CD14-positive monocyte (primary cell): Measurements from ENCODE around the gene EPAS1. TPM values are rescaled to one million over a fixed set of nuclear protein-coding genes. Genes with fewer than 3 reads are reported as not detected.

Experiments used
- DNase-seq, 3 donors: peaks; one replicate each; pipeline ENCODE4 v3.0.0-alpha.2; 2011 to 2022
- H2AFZ ChIP-seq: 2 replicates; pipeline ENCODE4 v1.6.0; 2012; ENCODE audit warnings: mild to moderate bottlenecking, low read depth, low read length, inconsistent platforms; ENCODE audit not compliant: insufficient read depth, poor library complexity, severe bottlenecking
- H3K27ac ChIP-seq, 2 donors: 1 replicate in 1 of 2; 2 replicates in 1 of 2; pipeline ENCODE4 v1.5.1; 2012 to 2013; ENCODE audit warnings: low read length in 2 of 2, control low read depth in 1 of 2, inconsistent platforms in 1 of 2, low read depth in 1 of 2, mild to moderate bottlenecking in 1 of 2
- H3K27me3 ChIP-seq, 2 donors: one replicate each; pipeline versions ENCODE4 v1.6.0 to v1.6.1; 2011 to 2013; ENCODE audit warnings: low read length in 2 of 2; ENCODE audit not compliant: control insufficient read depth in 2 of 2, insufficient read depth in 2 of 2
- H3K36me3 ChIP-seq, 2 donors: replicated peaks in 1 of 2; 1 replicate in 1 of 2; 2 replicates in 1 of 2; pipeline versions ENCODE4 v1.5.1 to v1.6.1; 2012 to 2013; ENCODE audit warnings: low read length in 2 of 2, control low read depth in 1 of 2, inconsistent platforms in 1 of 2, mild to moderate bottlenecking in 1 of 2; ENCODE audit not compliant: insufficient read depth in 2 of 2, control insufficient read depth in 1 of 2
- H3K4me1 ChIP-seq, 2 donors: 1 replicate in 1 of 2; 2 replicates in 1 of 2; pipeline versions ENCODE4 v1.5.1 to v1.6.1; 2012 to 2013; ENCODE audit warnings: low read length in 2 of 2, control low read depth in 1 of 2, inconsistent platforms in 1 of 2, mild to moderate bottlenecking in 1 of 2, moderate library complexity in 1 of 2; ENCODE audit not compliant: insufficient read depth in 2 of 2, control insufficient read depth in 1 of 2
- H3K4me2 ChIP-seq: replicated peaks from 2 replicates; pipeline ENCODE3; 2012; ENCODE audit warnings: low read length, moderate library complexity, mild to moderate bottlenecking; ENCODE audit not compliant: poor library complexity, severe bottlenecking; ENCODE audit errors: extremely low read depth
- H3K4me3 ChIP-seq, 3 experiments: fragments of 200-600 bp in 1 of 3; sonication (generic) in 1 of 3; replicated peaks in 1 of 3; 1 replicate in 2 of 3; 2 replicates in 1 of 3; pipeline ENCODE4 v1.5.1; 2011 to 2013; ENCODE audit warnings: low read length in 3 of 3, mild to moderate bottlenecking in 3 of 3, control low read depth in 2 of 3, low read depth in 2 of 3, inconsistent platforms in 1 of 3, moderate library complexity in 1 of 3
- H3K79me2 ChIP-seq: 2 replicates; pipeline ENCODE4 v1.6.0; 2012; ENCODE audit warnings: mild to moderate bottlenecking, control low read depth, inconsistent platforms, low read length, moderate library complexity; ENCODE audit not compliant: insufficient read depth
- H3K9ac ChIP-seq: 2 replicates; pipeline ENCODE4 v1.6.0; 2017; ENCODE audit warnings: low read length, mild to moderate bottlenecking; ENCODE audit not compliant: insufficient read depth, poor library complexity, severe bottlenecking
- H3K9me3 ChIP-seq, 2 donors: replicated peaks in 1 of 2; 1 replicate in 1 of 2; 2 replicates in 1 of 2; pipeline versions ENCODE4 v1.5.1 to v1.6.1; 2012 to 2013; ENCODE audit warnings: low read length in 2 of 2, control low read depth in 1 of 2; ENCODE audit not compliant: control insufficient read depth in 1 of 2, insufficient read depth in 1 of 2
- H4K20me1 ChIP-seq: 2 replicates; pipeline ENCODE4 v1.6.0; 2012; ENCODE audit warnings: mild to moderate bottlenecking, low read length, control low read depth, moderate library complexity; ENCODE audit not compliant: insufficient read depth
- H3K27ac Mint-ChIP-seq, 7 donors: one replicate each; pipeline ENCODE4 v1.8.0; 2020; ENCODE audit warnings: mild to moderate bottlenecking in 7 of 7, mixed read lengths in 7 of 7, moderate library complexity in 6 of 7, inconsistent platforms in 2 of 7
- H3K27me3 Mint-ChIP-seq, 3 donors: one replicate each; pipeline ENCODE4 v1.8.0; 2021 to 2022; ENCODE audit warnings: low read depth in 3 of 3, mild to moderate bottlenecking in 3 of 3, mixed read lengths in 3 of 3, moderate library complexity in 3 of 3, inconsistent platforms in 1 of 3
- H3K36me3 Mint-ChIP-seq, 2 donors: one replicate each; pipeline ENCODE4 v1.8.0; 2020; ENCODE audit warnings: mixed read lengths in 2 of 2, inconsistent platforms in 1 of 2, mild to moderate bottlenecking in 1 of 2
- H3K4me1 Mint-ChIP-seq: one replicate; pipeline ENCODE4 v1.8.0; 2020; ENCODE audit warnings: mild to moderate bottlenecking, mixed read lengths
- H3K4me3 Mint-ChIP-seq, 2 donors: one replicate each; pipeline ENCODE4 v1.8.0; 2020; ENCODE audit warnings: mild to moderate bottlenecking in 2 of 2, mixed read lengths in 2 of 2, moderate library complexity in 1 of 2
- H3K9me3 Mint-ChIP-seq, 7 donors: one replicate each; pipeline ENCODE4 v1.8.0; 2020 to 2022; ENCODE audit warnings: mixed read lengths in 7 of 7, mild to moderate bottlenecking in 6 of 7, moderate library complexity in 6 of 7, inconsistent platforms in 2 of 7
- WGBS: methylation state at CpG from one replicate; pipeline ENCODE4 v1.1.5; 2013; ENCODE audit warnings: missing lambda C conversion rate; ENCODE audit not compliant: insufficient coverage; 5-methylcytosine and 5-hydroxymethylcytosine counted together
- intact Hi-C, 2 donors: fragments of 100-400 bp; cut with micrococcal nuclease; formaldehyde crosslinking; loops; one replicate each; pipeline versions ENCODE4 v1.15.0 to v1.15.1; 2023
- polyA plus RNA-seq, 3 donors: library from polyadenylated mRNA; depleted of rRNA in 1 of 3; unstranded in 2 of 3; stranded (reverse) in 1 of 3; fragments of 300-500 nt in 2 of 3; fragments of >200 nt in 1 of 3; fragmentation: Illumina TruSeq in 2 of 3; gene quantifications; 1 replicate in 2 of 3; 2 replicates in 1 of 3; pipeline ENCODE4 v1.2.3, GENCODE V29; 2012 to 2021
- TF ChIP-seq, protein P1 (sequence below): fragments of 200-600 bp; IDR thresholded peaks from one replicate; pipeline ENCODE4 v1.8.0; 2022; ENCODE audit warnings: antibody characterized with exemption, mild to moderate bottlenecking

EPAS1 gene
- polyA plus RNA-seq, 3 donors, result 0.11 to 1.0 (median 0.88) TPM

DNA sequence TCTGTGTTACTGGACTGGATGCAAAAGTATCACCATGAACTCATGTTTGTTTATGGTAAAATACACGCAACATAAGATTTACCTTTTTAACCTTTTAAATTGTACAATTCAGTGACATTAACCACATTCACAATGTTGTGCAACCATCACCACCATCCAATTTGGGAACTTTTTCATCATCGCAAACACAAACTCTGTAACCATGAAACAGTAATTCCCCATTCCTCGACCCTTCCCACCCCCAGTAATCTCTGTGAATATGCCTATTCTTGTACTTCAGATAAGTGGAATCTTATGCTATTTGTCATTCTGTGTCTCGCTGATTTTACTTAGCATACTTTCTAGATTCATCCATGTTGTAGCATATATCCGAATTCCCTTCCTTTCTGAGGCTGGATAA lies 31.1 kb upstream of the EPAS1 start:
- H3K27me3 Mint-ChIP-seq, result no peaks in the 10 kb centered on the region
- H3K9me3 Mint-ChIP-seq, result no peaks in the 10 kb centered on the region
- no peak for DNase-seq
- WGBS, result no CpG with 5 or more reads among the region's 5 CpGs
- intact Hi-C loops, result no loop called here
- no peaks in the 10 kb centered on the region for H4K20me1 ChIP-seq
- H3K9me3 ChIP-seq, result no peaks in the 10 kb centered on the region
- H3K4me2 ChIP-seq, result no peak overlapping the region
- H3K4me3 ChIP-seq, result no peak overlapping the region
- H3K4me3 Mint-ChIP-seq, result no peak overlapping the region
- H3K27me3 ChIP-seq, result no peaks in the 10 kb centered on the region
- H3K36me3 Mint-ChIP-seq, result peaks cover 0 to 2% of the 10 kb centered on the region in 2 donors
- peaks cover 17 to 33% of the 10 kb centered on the region in 2 donors for H3K4me1 ChIP-seq
- H2AFZ ChIP-seq, result no peak overlapping the region
- H3K79me2 ChIP-seq, result no peaks in the 10 kb centered on the region
- H3K9ac ChIP-seq, result no peak overlapping the region
- H3K27ac Mint-ChIP-seq, result no peak overlapping the region
- H3K4me1 Mint-ChIP-seq, result peaks cover 34% of the 10 kb centered on the region
- TF ChIP-seq, protein P1, sequence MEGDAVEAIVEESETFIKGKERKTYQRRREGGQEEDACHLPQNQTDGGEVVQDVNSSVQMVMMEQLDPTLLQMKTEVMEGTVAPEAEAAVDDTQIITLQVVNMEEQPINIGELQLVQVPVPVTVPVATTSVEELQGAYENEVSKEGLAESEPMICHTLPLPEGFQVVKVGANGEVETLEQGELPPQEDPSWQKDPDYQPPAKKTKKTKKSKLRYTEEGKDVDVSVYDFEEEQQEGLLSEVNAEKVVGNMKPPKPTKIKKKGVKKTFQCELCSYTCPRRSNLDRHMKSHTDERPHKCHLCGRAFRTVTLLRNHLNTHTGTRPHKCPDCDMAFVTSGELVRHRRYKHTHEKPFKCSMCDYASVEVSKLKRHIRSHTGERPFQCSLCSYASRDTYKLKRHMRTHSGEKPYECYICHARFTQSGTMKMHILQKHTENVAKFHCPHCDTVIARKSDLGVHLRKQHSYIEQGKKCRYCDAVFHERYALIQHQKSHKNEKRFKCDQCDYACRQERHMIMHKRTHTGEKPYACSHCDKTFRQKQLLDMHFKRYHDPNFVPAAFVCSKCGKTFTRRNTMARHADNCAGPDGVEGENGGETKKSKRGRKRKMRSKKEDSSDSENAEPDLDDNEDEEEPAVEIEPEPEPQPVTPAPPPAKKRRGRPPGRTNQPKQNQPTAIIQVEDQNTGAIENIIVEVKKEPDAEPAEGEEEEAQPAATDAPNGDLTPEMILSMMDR, result no peak
- no peak overlapping the region for H3K27ac ChIP-seq
- H3K36me3 ChIP-seq, result no peaks in the 10 kb centered on the region

DNA sequence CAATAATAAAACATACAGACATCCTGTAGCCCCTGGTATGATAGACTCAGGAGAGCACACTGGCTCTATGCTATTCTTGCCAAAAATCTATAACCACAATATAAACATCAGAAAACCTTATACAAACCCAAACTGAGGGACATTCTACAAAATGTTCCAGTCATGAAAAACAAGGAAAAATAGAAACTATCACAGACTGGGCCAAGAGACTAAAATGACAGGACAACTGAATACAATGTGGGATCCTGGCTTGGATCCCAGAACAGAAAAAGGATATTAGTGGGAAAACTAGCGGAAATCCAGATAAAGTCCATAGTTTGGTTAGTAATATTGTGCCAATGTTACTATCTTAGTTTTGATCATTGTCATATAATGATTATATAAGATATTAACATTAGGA lies 29.6 kb upstream of the EPAS1 start:
- Histone ChIP-seq H3K4me2 (no peak overlapping the region), H3K9ac (no peak overlapping the region), H3K4me3 (no peak overlapping the region), H3K79me2 (no peaks in the 10 kb centered on the region), H2AFZ (no peak overlapping the region), H3K9me3 (no peaks in the 10 kb centered on the region), H3K27me3 (no peaks in the 10 kb centered on the region), H4K20me1 (no peaks in the 10 kb centered on the region), H3K36me3 (no peaks in the 10 kb centered on the region), H3K4me1 (peaks cover 17 to 33% of the 10 kb centered on the region in 2 donors), H3K27ac (no peak overlapping the region)
- no peak overlapping the region for H3K4me3 Mint-ChIP-seq
- H3K9me3 Mint-ChIP-seq, result no peaks in the 10 kb centered on the region
- H3K4me1 Mint-ChIP-seq, result peaks cover 29% of the 10 kb centered on the region
- H3K27me3 Mint-ChIP-seq, result peaks cover 0 to 3% (median 0%) of the 10 kb centered on the region in 3 donors
- WGBS, result no CpG with 5 or more reads among the region's 1 CpG
- H3K36me3 Mint-ChIP-seq, result no peaks in the 10 kb centered on the region
- no peak overlapping the region for H3K27ac Mint-ChIP-seq
- TF ChIP-seq, protein P1, result no peak
- DNase-seq, result no peak
- intact Hi-C loops, result no loop called here
